ENCODE measurements around the gene GATA6.

GRCh38 chr18:22238036-22238435 is 68.6 kb downstream of the GATA6 start:
- TF ChIP-seq ZBTB7A (IDR thresholded peaks at IDR 0.05; ENCODE audit: low read depth) (no peak), TAF1 (IDR thresholded peaks at IDR 0.05; ENCODE audit: low read depth) (no peak), FOXM1 (IDR thresholded peaks at IDR 0.05; ENCODE audit: borderline replicate concordance, low read depth) (no peak), EGR1 (IDR thresholded peaks at IDR 0.05) (no peak)
